Astrocyte (in vitro differentiated cells and primary cell): Measurements from ENCODE around the gene CDK8. TPM values are rescaled to one million over a fixed set of nuclear protein-coding genes. Genes with fewer than 3 reads are reported as not detected.
A peak's percentile ranks its signal among the peaks of the same experiment; 100 is the strongest.

Experiments used
- DNase-seq: peaks from one replicate; pipeline ENCODE4 v3.0.0-alpha.2; 2010; ENCODE audit warnings: low read depth
- FAIRE-seq: peaks from 2 replicates; lab custom pipeline; 2011; peaks lifted over from hg19 to GRCh38; lab: Jason Lieb, UNC
- H2AFZ ChIP-seq: 2 replicates; pipeline ENCODE4 v1.6.0; 2012; ENCODE audit warnings: low read depth, low read length, inconsistent platforms
- H3K27ac ChIP-seq: 2 replicates; pipeline ENCODE4 v1.5.1; 2011; ENCODE audit warnings: low read depth, low read length, inconsistent platforms
- H3K27me3 ChIP-seq: 2 replicates; pipeline ENCODE4 v1.6.0; 2011; ENCODE audit warnings: low read length, inconsistent platforms; ENCODE audit not compliant: insufficient read depth
- H3K36me3 ChIP-seq: 2 replicates; pipeline ENCODE4 v1.5.1; 2011; ENCODE audit warnings: low read length, inconsistent platforms; ENCODE audit not compliant: insufficient read depth
- H3K4me1 ChIP-seq: 2 replicates; pipeline ENCODE4 v1.5.1; 2011; ENCODE audit warnings: low read length, inconsistent platforms; ENCODE audit not compliant: insufficient read depth
- H3K4me2 ChIP-seq: 2 replicates; pipeline ENCODE4 v1.6.0; 2012; ENCODE audit warnings: low read length, inconsistent platforms
- H3K4me3 ChIP-seq: 2 replicates; pipeline ENCODE4 v1.5.1; 2011; ENCODE audit warnings: low read depth, mild to moderate bottlenecking, low read length, inconsistent platforms; ENCODE audit not compliant: insufficient read depth
- H3K79me2 ChIP-seq: 2 replicates; pipeline ENCODE4 v1.6.0; 2012; ENCODE audit warnings: mild to moderate bottlenecking, low read length, inconsistent platforms; ENCODE audit not compliant: insufficient read depth
- H3K9ac ChIP-seq: 2 replicates; pipeline ENCODE4 v1.6.0; 2012; ENCODE audit warnings: mild to moderate bottlenecking, low read length, inconsistent platforms
- H3K9me3 ChIP-seq: 2 replicates; pipeline ENCODE4 v1.5.1; 2012; ENCODE audit warnings: low read depth, mild to moderate bottlenecking, low read length, inconsistent platforms; ENCODE audit not compliant: insufficient read depth
- H4K20me1 ChIP-seq: 2 replicates; pipeline ENCODE4 v1.6.0; 2012; ENCODE audit warnings: low read length, inconsistent platforms; ENCODE audit not compliant: insufficient read depth
- H3K27ac Mint-ChIP-seq: one replicate; pipeline ENCODE4 v1.8.0; 2021; ENCODE audit warnings: mild to moderate bottlenecking, mixed read lengths; ENCODE audit not compliant: unreplicated experiment
- H3K27me3 Mint-ChIP-seq: one replicate; pipeline ENCODE4 v1.8.0; 2021; ENCODE audit warnings: low read depth, mixed read lengths; ENCODE audit not compliant: unreplicated experiment
- H3K36me3 Mint-ChIP-seq: one replicate; pipeline ENCODE4 v1.8.0; 2021; ENCODE audit warnings: low read depth, mixed read lengths; ENCODE audit not compliant: unreplicated experiment
- H3K4me1 Mint-ChIP-seq: one replicate; pipeline ENCODE4 v1.8.0; 2021; ENCODE audit warnings: low read depth, mixed read lengths; ENCODE audit not compliant: unreplicated experiment
- H3K4me3 Mint-ChIP-seq: one replicate; pipeline ENCODE4 v1.8.0; 2021; ENCODE audit warnings: mild to moderate bottlenecking, moderate library complexity, mixed read lengths; ENCODE audit not compliant: unreplicated experiment
- H3K9me3 Mint-ChIP-seq: one replicate; pipeline ENCODE4 v1.8.0; 2021; ENCODE audit warnings: mild to moderate bottlenecking, mixed read lengths; ENCODE audit not compliant: unreplicated experiment
- EZH2 ChIP-seq: IDR thresholded peaks from 2 replicates; pipeline ENCODE4 v1.6.1; 2012; ENCODE audit warnings: mild to moderate bottlenecking, low read length, inconsistent platforms; ENCODE audit not compliant: insufficient read depth
- total RNA-seq: library from RNA; stranded (reverse); gene quantifications from 2 replicates; pipeline ENCODE4 v1.2.1, GENCODE V29; 2021
- TF ChIP-seq, protein P1 (sequence below): IDR thresholded peaks from 2 replicates; pipeline ENCODE4 v1.5.1; 2011; ENCODE audit warnings: low read depth, mild to moderate bottlenecking, inconsistent platforms, low read length, moderate library complexity; ENCODE audit not compliant: insufficient read depth

Gene CDK8
- total RNA-seq, 1 donor from 2014 or later: 32.4 TPM

DNA sequence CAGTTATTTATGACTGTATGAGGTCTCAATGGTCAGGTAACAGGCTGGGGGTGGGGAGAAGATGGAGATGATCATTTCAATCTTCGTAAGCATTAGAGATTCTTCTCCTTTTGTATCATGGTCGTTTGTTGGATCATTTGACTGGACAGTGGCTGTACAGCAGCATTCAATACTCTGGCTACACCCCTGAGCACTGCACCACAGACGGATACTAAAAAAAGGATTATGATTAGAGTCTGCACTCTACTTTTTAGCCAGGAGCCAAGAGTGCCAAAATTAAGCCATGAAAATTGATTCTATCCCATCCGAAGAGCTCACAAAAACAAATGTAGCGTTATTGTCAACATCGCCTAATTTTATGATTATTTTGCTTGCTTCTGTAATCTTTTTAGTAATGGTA, 41.9 kb downstream of the CDK8 start:
- H3K9ac ChIP-seq: no peak overlapping the region
- no peak overlapping the region for H3K4me2 ChIP-seq
- H3K4me1 ChIP-seq: peaks cover 16% of the 10 kb centered on the region
- no peaks in the 10 kb centered on the region for H3K27me3 ChIP-seq
- Mint-ChIP-seq H3K36me3 (no peaks in the 10 kb centered on the region), H3K9me3 (no peaks in the 10 kb centered on the region), H3K4me3 (no peak overlapping the region), H3K27ac (no peak overlapping the region), H3K4me1 (peaks cover 13% of the 10 kb centered on the region), H3K27me3 (no peaks in the 10 kb centered on the region)
- peaks cover 76% of the 10 kb centered on the region for H3K79me2 ChIP-seq
- H3K4me3 ChIP-seq: no peak overlapping the region
- no peak for DNase-seq
- H3K36me3 ChIP-seq: no peaks in the 10 kb centered on the region
- no peak for TF ChIP-seq EZH2
- TF ChIP-seq, protein P1, sequence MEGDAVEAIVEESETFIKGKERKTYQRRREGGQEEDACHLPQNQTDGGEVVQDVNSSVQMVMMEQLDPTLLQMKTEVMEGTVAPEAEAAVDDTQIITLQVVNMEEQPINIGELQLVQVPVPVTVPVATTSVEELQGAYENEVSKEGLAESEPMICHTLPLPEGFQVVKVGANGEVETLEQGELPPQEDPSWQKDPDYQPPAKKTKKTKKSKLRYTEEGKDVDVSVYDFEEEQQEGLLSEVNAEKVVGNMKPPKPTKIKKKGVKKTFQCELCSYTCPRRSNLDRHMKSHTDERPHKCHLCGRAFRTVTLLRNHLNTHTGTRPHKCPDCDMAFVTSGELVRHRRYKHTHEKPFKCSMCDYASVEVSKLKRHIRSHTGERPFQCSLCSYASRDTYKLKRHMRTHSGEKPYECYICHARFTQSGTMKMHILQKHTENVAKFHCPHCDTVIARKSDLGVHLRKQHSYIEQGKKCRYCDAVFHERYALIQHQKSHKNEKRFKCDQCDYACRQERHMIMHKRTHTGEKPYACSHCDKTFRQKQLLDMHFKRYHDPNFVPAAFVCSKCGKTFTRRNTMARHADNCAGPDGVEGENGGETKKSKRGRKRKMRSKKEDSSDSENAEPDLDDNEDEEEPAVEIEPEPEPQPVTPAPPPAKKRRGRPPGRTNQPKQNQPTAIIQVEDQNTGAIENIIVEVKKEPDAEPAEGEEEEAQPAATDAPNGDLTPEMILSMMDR: no peak
- no peak overlapping the region for H3K27ac ChIP-seq
- FAIRE-seq: no peak
- no peak overlapping the region for H2AFZ ChIP-seq
- peaks cover 50% of the 10 kb centered on the region for H4K20me1 ChIP-seq
- no peaks in the 10 kb centered on the region for H3K9me3 ChIP-seq

DNA sequence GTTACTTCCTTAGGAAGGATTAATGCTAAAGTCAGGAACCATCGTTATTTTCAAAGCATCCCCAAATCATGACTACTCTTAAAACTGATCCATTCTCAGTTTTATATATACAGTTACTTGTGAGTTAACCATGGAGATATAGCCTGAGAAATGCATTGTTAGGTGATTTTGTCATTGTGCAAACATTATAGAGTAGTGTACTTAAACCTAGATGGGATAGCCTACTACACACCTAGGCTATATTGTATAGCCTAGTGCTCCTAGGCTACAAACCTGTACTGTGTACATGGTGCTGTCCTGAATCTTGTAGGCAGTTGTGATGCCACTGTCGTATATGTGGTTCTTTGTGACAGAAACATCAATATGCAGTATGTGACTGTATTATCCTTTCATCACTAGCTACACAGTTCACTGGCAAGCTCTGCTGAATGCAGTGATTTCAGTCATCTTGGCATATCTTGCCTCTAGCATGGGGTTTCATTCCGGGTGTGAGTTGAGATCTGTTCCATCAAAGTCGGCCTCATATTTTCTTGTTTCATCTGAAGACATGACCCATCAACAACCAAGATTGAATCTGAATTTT, 45.3 kb downstream of the CDK8 start:
- H3K27ac Mint-ChIP-seq: no peak overlapping the region
- no peaks in the 10 kb centered on the region for H3K9me3 Mint-ChIP-seq

More for the DNA sequence above, 45.3 kb downstream of the CDK8 start:
- Histone ChIP-seq H4K20me1 (peaks cover 33% of the 10 kb centered on the region), H2AFZ (no peak overlapping the region), H3K79me2 (peaks cover 82% of the 10 kb centered on the region), H3K9ac (peak overlapping the region; percentile 22), H3K9me3 (no peaks in the 10 kb centered on the region), H3K4me3 (no peak overlapping the region), H3K27me3 (no peaks in the 10 kb centered on the region), H3K27ac (peak overlapping the region; percentile 45), H3K4me2 (peak overlapping the region; percentile 56), H3K36me3 (no peaks in the 10 kb centered on the region), H3K4me1 (peaks cover 19% of the 10 kb centered on the region)
- no peaks in the 10 kb centered on the region for H3K36me3 Mint-ChIP-seq
- TF ChIP-seq, protein P1: no peak
- no peak for TF ChIP-seq EZH2
- DNase-seq: no peak
- no peak overlapping the region for H3K4me3 Mint-ChIP-seq
- peaks cover 24% of the 10 kb centered on the region for H3K4me1 Mint-ChIP-seq
- H3K27me3 Mint-ChIP-seq: no peaks in the 10 kb centered on the region
- FAIRE-seq: peak; percentile 50
